CD4-positive, alpha-beta T cell treated with Interleukin-6 at 100 ng/mL for 8 hours (primary cell): ENCODE data around the gene PRDM16.

Experiments used
- DNase-seq: peaks from one replicate; pipeline ENCODE4 v3.0.0-alpha.2; 2020; ENCODE audit warnings: mixed read lengths, low spot score

Gene PRDM16

DNA sequence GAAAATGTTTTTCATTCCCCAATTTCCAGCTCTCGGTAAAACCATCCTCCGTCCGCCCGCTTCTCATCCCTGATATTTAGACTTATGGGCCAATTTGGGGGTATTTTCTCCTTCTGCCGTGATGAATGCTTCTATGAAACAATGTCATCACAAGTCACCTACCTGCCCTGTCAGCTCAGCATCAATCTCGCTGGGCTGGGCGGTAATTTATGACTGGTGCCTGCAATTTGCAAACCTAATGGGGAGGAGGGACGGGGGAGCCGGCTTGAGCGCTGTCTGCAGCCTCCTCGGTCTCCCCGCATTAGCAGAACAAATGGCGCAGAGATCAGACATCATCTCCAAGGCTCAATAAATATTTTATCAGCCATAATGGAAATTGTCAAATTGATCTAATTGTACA lies 72.1 kb downstream of the PRDM16 start:
- DNase-seq = no peak

DNA sequence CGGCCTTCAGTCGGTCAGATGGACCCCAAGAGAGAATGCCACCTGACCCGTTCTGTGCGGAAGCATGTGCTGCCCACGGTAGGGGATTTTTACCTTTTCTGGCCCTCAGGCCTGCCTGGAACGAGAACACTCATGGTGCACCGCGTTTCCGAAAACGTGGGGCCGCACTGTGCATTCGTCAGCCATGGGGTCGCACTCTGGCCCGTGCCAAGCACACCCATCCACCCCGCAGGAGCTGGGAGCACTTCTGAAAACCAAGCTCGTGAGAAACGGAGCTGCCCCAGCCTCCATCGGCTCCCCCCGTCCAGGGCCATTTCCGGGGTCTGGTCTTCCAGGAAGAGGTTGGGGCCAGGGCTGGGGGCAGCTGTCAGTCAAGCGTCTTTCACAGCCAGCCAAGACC lies 72.8 kb downstream of the PRDM16 start:
- DNase-seq = no peak

DNA sequence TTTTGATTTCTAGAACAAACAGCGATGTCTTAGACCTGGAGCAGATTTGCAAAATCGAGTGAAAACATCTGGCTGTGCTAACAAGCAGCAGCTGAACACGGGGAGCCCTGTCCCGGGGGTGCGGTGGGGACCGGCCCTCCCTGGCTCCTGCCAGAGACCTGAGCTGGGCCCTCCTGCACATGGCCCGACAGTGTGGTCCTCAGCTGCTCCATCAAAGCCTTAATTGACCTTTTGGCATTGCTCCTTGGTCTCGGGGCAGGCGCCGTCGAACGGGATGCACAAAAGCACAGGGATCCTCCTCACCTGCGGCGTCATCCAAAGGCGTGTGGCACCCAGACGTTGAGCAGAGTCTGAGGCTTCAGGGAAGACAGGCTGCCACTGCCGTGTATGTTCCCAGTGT lies 73.2 kb downstream of the PRDM16 start:
- DNase-seq = no peak

DNA sequence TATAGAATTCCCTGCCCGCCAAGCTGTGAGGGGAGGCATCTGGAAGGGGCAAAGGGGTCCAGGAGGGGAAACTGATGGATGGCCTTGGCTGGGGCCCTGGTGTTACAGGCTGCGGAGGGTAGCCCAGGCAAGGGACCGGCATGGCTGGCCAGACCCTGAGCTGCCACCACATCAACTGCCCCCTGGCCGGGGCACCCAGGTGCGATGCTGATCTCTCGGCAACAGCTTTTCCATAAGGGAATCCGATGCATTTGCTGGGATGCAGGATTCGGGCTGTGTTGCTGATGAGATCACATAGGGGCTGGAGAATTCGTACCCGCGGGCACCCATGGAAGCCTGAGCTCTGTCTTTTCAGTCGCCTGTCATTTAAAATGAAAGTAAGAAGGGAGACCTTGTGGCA lies 73.7 kb downstream of the PRDM16 start:
- DNase-seq = no peak

DNA sequence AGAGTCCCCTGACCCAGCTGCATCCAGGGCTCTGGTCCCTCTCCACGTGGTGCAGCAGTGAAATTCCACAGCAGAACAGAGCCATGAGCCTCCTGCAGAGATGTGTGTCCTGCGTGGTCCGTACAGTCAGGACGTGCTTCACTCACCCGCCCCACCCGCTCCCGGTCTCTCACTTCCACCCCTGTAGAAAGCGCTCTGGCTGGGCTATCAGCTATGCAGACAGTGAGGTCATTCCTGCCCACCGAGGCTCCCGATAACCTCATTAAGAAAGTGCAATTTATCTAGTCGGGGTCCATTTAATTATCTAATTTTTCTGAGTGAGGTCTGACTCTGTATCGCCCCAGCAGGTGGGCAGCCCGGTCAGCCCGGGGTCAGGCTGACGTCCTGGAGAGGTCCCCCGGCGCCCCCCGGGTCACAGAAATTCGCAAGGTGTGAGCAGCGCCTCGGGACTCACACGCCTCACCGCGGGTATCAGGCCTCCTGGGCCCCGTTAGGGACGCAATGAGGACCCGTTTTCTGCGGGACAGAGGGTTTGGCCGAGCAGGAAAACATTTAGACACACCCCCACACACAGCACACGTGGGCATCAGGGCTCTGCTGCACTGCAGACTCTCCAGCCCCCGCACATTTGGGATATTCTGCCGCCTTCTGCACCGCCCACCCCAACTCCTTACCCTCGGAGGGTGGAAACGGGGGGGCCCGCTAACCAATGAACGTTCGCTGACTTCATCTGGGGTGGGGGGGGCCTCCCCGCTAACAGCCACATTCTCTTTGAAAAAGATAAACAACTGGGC lies 76.7 kb downstream of the PRDM16 start:
- DNase-seq = no peak

DNA sequence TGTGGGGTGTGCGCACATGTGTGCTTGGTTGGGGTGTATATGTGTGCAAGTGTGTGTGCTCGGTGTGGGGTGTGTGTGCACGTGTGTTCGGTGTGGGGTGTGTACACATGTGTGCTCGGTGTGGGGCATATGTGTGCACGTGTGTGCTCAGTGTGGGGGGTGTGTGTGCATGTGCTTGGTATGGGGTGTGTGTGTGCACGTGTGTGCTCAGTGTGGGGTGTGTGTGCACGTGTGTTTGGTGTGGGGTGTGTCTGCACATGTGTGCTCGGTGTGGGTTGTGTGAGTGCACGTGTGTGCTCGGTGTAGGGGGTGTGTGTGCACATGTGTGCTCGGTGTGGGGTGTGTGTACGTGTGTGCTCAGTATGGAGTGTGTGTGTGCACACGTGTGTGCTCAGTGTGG lies 77.5 kb downstream of the PRDM16 start:
- no peak for DNase-seq

DNA sequence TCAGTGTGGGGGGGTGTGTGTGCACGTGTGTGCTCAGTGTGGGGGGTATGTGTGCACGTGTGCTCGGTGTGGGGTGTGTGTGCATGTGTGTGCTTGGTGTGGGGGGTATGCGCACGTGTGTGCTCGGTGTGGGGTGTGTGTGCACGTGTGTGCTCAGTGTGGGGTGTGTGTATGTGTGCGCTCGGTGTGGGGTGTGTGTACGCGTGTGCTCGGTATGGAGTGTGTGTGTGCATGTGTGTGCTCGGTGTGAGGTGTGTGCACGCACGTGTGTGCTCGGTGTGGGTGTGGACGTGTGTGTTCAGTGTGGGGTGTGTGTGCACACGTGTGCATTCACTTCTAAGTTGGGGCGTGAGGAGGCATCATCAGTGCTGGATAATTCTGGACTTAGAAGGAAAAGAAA lies 77.9 kb downstream of the PRDM16 start:
- no peak for DNase-seq

DNA sequence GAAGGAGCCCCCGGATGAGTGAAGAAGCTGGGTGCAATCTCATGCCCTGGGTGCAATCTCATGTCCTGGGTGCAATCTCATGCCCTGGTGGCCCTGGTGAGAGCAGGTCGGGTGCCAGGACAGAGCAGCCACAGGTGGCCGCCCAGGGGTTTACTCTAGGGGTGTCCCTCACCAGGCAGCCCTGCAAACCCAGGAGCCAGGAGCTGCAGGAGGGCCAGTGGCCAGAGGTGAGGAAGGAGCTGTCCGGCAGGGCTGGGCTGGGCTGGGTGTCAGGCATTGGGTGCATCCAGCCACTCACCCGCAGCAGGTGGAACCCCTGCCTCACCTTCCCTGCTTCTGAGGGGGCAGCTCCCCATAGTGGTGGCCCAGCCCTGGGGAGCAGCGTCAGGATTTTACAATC lies 79.2 kb downstream of the PRDM16 start:
- no peak for DNase-seq

DNA sequence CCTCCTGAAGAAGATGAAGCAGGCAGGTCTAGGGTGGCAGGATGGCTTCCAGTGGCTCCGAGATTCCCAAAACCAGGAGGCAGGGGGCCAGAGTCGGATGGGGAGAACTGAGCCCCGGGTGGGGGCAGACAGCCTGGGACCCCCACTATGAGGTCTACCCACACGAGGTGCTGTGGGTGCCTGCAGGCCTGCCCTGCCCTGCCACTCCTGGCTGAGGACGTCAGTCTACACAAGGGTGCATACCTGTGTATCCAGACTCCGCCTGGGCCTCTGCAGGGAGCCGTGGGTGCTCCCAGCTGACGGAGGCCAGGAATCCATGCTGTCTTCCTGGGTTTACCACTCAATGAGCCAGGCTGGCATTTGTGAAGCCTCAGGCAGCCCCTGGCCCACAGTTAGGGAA lies 80.3 kb downstream of the PRDM16 start:
- DNase-seq = no peak

DNA sequence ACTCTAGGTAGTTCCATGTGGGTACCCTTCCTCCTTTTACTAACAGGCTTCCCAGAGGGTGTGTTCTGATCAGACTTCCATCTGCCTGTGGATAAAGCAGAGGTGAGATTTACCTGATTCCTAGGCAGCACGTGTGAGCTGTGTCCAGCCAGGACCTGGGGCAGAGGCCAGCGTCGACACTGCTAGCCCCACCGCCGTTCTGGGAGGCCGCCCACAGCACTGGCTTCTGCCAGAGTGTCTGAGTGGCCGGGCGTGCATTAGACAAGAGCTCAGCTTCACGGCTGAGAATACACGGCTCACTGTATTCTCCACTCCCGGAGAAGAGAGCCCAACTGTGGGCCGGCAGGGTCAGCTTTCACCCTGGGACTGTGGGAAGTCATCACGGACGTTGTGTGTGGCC lies 82.5 kb downstream of the PRDM16 start:
- no peak for DNase-seq

DNA sequence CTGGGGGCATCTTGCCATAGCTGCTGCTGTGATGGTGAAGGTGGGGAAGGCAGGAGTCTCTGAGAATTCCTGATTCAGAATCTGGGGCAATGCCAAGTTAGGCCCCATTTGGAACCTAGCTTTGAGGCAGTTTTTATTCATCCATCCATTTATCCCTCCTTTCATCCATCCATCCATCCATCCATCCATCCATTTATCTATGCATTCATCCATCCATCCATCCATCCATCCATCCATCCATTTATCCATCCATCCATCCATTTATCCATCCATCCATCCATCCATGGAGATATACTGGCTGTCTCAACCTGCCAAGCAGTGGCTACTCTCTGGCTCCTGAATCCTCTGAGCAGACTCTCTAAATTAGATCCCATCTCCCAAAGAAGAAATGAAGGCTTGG lies 83.1 kb downstream of the PRDM16 start:
- no peak for DNase-seq

DNA sequence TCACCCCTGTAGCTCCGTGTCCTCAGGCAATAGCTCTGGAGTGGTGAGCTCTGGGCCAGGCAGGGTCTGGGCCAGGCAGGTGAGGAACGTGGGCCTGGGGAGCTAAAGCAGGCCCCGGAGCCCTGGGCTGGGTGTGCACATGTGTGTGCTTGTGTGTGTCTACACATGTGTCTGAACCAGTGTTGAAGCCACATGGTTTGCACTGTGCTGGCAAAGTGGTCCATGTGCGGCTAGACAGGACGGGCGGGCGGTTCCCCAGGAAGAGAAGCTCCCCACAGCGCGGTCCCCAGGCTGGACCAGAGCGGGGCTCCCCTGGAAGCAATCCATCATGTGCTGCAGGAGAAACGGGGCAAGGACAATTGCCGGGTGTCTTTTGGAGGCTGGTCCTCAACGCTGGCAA lies 84.2 kb downstream of the PRDM16 start:
- DNase-seq = no peak

DNA sequence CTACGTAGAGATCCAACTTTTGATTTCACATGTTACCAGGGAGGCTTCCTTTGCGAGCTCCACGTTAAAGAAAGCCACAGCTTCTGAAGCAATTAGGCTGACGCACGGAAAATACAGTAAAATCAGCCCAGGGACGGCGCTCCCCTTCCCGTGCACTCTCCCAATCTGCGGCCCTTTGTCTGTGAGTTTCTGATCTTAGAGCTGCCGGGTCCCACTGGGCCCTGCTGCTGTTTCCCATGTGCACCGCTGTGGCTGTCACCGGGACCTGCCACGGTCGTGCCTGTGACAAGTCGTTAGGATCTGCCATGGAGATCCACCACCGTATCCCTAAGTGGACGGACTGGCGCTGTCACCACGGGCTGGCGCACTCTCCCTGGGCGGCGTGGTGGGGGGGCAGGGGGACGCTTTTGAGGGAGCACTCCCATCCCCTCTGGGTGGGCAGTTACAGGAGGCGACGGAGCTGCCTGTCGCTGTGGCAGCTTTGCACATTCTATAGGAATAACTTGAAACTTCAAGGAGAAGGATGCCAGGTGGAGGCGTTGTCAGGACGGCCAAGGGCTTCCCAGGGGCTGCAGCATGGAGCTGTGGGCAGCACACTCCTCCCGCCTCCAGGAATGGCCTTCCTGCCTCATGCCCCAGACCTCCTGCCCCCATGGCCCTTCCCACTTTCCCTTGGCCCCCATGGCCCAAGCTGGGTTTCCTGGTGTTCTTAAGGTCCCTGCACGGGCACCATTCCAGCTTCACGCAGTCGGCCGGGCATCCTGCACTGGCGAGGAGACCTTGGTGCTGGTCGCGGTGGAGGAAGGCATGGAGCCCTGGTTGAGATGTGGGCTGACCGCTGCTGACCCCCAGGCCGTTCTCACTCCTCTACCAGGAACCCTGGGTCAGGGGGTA lies 85.1 kb downstream of the PRDM16 start:
- no peak for DNase-seq

DNA sequence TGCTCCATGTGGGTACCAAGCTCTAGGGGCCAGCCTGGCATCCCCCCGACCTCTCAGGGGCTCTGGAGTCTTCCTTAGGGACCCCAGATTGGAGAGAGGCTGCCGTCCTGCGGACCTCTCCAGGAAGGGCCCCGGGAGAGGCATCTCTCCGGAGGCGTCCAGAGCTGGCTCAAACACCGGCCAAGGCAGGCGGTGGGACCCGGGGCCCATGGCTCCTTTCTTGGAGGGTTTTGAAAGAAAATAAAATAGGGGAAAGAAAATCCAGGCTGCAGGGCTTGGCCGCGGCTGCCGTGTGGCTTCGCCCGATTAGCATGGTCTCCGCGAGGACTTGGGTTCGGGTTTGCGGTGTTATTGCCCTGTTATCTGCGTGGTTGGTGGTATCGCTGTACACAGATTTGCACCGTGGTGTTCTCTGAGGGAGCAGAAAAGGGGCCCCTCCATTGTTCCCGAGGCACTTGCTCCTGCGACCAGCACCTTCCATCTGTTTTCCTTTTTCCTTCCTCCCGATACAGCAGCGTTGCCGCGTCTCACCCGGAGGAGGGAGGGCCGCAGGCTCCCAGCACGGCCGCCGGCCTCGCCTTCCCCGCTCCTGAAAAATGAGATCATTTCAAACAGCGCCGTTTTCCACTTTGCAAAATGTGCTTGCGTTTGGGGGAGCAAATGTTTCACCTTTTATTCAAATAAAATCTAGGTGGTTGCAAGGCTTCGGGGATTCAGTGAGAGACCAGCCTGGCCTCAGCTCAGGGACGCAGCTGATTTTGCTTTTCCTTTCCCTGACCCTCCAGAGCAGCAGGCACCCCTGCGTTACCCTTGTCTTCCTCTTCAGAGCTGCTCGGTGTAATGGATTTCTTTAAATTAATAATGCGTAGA lies 86.3 kb downstream of the PRDM16 start:
- no peak for DNase-seq

DNA sequence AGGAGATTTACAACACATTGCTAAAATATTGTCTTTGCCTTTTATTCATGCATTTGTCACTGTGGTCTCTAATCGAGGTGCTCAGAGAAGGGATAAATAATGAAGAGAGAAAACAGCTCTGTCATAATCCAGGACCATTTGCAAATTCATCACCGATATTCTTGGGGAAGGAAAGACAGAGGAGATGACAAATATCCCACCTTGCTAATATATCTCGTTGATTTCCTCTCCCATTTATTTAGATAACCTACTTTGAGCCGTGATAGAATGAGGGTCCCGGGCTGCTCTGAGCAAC lies 86.9 kb downstream of the PRDM16 start:
- DNase-seq = no peak

DNA sequence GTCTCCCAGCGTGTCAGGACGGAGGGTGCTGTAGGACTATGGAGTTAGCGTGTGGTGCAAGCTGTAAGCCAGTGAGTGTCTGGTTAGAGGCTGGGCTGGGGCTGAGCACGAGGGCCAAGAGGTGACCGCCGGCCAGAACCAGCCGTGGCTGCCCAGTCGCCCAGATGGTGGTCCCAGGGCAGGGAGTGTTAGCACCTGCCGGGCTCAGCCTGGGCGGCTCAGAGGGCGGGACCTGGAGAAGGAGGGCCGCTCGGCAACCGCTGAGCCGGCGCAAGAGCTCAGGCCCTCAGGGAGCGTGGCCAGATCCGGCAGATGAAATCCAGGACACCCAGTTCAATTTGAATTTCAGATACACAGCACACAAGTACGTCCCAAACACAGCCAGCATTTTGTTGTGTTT lies 87.9 kb downstream of the PRDM16 start:
- DNase-seq = no peak

DNA sequence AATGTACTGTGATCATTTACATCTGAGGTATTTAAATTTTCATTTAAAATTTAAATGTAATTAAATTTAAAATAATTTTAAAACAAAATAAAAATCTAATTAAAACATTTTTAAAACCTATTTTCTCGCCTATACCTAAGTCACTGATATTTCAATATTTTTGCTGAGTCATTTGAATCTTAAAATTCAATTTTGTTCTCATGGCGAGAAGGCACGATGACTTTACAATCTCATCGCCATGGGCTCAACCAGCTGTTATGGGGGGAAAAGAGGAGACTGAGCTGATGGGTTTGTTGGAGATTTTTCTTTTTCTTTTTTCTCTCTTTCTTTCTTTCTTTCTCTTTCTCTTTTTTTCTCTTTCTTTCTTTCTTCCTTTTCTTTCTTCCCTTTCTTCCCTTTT lies 89.3 kb downstream of the PRDM16 start:
- no peak for DNase-seq

DNA sequence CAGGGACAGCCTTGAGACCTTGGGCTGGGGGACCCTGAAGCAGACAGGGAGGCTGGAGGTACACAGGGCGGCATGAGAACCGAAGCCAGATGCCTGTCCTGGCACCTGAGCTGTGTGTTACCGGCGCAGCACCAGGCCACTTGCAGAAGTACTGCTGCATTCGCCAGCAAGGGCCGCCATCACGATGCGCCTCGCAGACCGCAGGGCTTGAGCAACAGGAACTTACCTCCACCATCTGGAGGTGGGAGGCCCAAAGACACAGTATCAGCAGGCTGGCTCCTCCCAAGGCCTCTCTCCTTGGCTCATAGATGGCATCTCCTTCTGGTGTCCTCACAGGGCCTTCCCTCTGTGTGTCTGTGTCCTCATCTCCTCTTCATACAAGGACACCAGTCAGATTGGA lies 90.1 kb downstream of the PRDM16 start:
- no peak for DNase-seq

DNA sequence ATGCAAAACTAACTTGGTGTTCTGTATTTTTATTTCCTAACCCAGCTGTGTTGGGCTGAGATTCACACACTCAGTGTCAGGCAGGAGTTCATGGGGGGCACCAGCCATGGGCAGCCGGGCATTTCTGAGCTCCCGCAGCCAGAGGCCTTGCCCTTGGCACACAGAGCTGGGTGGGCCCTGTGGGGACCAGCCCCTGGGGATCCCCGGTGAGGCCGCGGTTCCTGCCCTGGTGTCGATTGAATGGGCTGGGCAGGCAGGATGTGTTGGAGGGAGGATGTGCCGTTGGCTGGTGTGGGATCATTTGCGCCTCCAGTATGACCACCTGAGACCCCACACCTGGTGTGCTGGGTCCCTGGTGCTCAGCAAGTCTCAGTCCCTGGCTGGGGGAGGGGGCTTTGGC lies 91.0 kb downstream of the PRDM16 start:
- DNase-seq = no peak

DNA sequence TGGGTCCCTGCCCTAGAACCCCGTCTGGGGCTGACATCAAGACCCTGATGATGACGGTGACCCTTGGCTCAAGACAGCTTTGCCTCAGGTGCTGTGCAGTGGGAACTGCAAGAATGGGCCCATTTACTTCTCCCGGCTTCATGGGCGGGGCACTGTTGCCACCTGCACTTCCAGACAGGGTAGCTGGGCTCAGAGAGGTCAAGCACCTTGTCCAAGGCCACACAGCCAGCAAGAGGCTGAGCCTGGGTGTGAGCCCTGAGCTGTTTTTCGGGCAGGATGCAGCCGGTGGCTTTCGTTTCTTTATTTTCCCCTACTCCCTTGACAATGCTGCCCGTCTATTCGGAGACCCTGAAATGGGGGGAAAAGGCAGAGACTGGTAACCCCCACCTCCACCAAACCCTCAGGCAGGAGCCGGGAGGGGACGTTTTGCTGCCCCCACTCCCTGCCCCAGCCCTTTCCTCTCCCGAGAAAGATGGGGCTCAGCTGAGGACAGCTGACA lies 91.7 kb downstream of the PRDM16 start:
- no peak for DNase-seq

DNA sequence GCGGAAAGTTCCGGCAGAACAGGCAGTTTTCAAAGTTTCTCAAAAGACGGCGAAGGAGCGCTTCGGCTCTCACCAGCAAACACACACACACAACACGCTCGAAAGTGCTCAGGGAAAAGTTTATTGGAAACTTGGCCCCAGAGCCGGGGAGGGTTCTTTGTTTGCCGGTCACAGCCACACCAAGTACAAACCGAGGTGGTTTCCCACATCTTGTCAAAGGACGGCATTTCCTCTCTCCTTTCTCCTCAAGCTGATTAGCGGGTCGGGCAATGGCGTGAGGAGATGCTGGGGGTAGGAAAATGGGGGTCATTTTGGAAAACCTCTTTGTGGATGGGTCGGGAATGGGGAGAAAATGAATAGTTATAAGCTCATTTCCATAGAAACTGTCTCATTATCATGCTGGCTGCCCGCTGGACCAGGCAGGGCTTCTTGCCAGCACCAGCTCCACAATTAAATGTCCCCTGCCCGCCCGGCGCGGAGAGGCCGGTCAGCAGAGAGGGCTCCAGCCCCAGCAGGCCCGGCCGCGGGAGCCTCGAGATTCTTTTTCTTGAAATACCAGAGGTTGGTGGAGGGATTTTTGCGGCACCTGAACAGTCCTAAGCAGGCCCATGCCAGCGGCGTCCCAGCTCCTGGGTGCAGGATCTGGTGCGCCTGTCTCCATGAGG lies 92.3 kb downstream of the PRDM16 start:
- no peak for DNase-seq

DNA sequence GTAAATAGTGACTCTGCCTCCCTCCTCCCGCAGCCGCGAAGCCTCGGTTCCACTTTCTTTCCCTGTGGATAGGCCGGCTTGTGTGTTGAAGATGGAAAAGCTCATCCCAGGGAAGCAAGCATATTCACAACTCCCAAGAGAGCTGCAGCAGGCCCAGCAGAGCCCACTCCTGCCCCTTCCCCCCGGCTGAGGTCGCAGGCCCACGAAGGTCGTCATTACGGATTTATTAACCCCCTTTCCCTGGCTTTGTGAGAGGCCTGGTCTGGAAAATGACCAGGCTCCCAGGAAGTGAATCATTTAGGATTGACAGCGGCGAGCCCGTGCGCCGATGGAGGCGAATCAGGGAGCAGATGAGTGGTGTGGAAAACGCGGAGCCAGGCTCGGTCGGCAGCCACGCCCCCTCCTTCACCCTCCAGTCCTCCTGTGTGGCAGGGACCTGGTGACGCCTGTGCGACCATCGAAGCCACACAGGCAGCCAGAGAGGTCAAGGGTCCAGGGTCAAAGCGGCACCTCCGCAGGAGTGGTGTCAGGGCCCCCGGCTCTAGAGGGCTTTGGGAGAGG lies 93.4 kb downstream of the PRDM16 start:
- DNase-seq = no peak
